H9 (cell line): ENCODE results near the gene DENND1C. TPM values are rescaled to one million over a fixed set of nuclear protein-coding genes. Genes with fewer than 3 reads are reported as not detected.
"Not testable (repeated sequence)": the region's sequence is repeated elsewhere in the genome, so short reads cannot be mapped to it uniquely, and the experiment has no call there.

ENCODE experiments used
- DNase-seq: peaks from one replicate; pipeline ENCODE4 v3.0.0-alpha.2; 2017
- H2AFZ ChIP-seq: one replicate; pipeline ENCODE4 v1.6.1; 2013; ENCODE audit warnings: mild to moderate bottlenecking, low read length, control low read depth, moderate library complexity
- H2AK5ac ChIP-seq: 2 replicates; pipeline ENCODE4 v1.6.1; 2013; ENCODE audit warnings: low read length, control low read depth, mixed read lengths; ENCODE audit not compliant: insufficient read length
- H2BK120ac ChIP-seq: one replicate; pipeline ENCODE4 v1.6.1; 2013; ENCODE audit warnings: low read depth, mild to moderate bottlenecking, low read length, control low read depth, inconsistent platforms; ENCODE audit not compliant: poor library complexity, severe bottlenecking
- H2BK12ac ChIP-seq: 2 replicates; pipeline ENCODE4 v1.6.1; 2013; ENCODE audit warnings: low read length, control low read depth, mixed read lengths, low read depth; ENCODE audit not compliant: insufficient read length
- H2BK15ac ChIP-seq: 2 replicates; pipeline ENCODE4 v1.6.1; 2013; ENCODE audit warnings: low read depth, low read length, control low read depth
- H2BK20ac ChIP-seq: one replicate; pipeline ENCODE4 v1.6.1; 2013; ENCODE audit warnings: low read depth, mild to moderate bottlenecking, low read length, control low read depth, inconsistent platforms; ENCODE audit not compliant: poor library complexity, severe bottlenecking
- H2BK5ac ChIP-seq: 2 replicates; pipeline ENCODE4 v1.6.1; 2013; ENCODE audit warnings: low read length, control low read depth, mixed read lengths; ENCODE audit not compliant: insufficient read length
- H3K14ac ChIP-seq: 2 replicates; pipeline ENCODE4 v1.6.1; 2013; ENCODE audit warnings: low read length, control low read depth; ENCODE audit not compliant: insufficient read depth
- H3K18ac ChIP-seq: 2 replicates; pipeline ENCODE4 v1.6.1; 2013; ENCODE audit warnings: low read depth, mild to moderate bottlenecking, mixed read lengths, low read length, control low read depth; ENCODE audit not compliant: insufficient read length
- H3K23ac ChIP-seq: 2 replicates; pipeline ENCODE4 v1.6.1; 2013; ENCODE audit warnings: low read length, control low read depth, mixed read lengths, low read depth; ENCODE audit not compliant: insufficient read length
- H3K23me2 ChIP-seq: 2 replicates; pipeline ENCODE4 v1.6.1; 2013; ENCODE audit warnings: low read depth, mild to moderate bottlenecking, mixed read lengths, low read length, control low read depth; ENCODE audit not compliant: insufficient read length, poor library complexity, severe bottlenecking
- H3K27ac ChIP-seq: 2 replicates; pipeline ENCODE4 v1.5.1; 2013; ENCODE audit warnings: low read length, control low read depth, mixed read lengths, low read depth; ENCODE audit not compliant: insufficient read length
- H3K27me3 ChIP-seq: 2 replicates; pipeline ENCODE4 v1.6.1; 2013; ENCODE audit warnings: low read length, control low read depth, inconsistent platforms; ENCODE audit not compliant: insufficient read depth
- H3K4ac ChIP-seq: 2 replicates; pipeline ENCODE4 v1.6.1; 2013; ENCODE audit warnings: low read depth, mild to moderate bottlenecking, control low read depth, inconsistent platforms, low read length, moderate library complexity
- H3K4me1 ChIP-seq: 2 replicates; pipeline ENCODE4 v1.6.1; 2013; ENCODE audit warnings: low read length, control low read depth, inconsistent platforms; ENCODE audit not compliant: insufficient read depth
- H3K4me2 ChIP-seq: 2 replicates; pipeline ENCODE4 v1.6.1; 2013; ENCODE audit warnings: low read length, control low read depth, mixed read lengths; ENCODE audit not compliant: insufficient read length, insufficient read depth
- H3K56ac ChIP-seq: 2 replicates; pipeline ENCODE4 v1.6.1; 2013; ENCODE audit warnings: low read depth, mild to moderate bottlenecking, mixed read lengths, low read length, control low read depth; ENCODE audit not compliant: insufficient read length
- H3K79me1 ChIP-seq: 2 replicates; pipeline ENCODE4 v1.6.1; 2013; ENCODE audit warnings: low read depth, mild to moderate bottlenecking, moderate library complexity, low read length, control low read depth, inconsistent platforms; ENCODE audit not compliant: insufficient read depth, poor library complexity, severe bottlenecking
- H3K79me2 ChIP-seq: 2 replicates; pipeline ENCODE4 v1.6.1; 2013; ENCODE audit warnings: low read length, control low read depth, inconsistent platforms; ENCODE audit not compliant: insufficient read depth
- H3K9ac ChIP-seq: 2 replicates; pipeline ENCODE4 v1.6.1; 2013; ENCODE audit warnings: low read length, control low read depth, mixed read lengths; ENCODE audit not compliant: insufficient read length; ENCODE audit errors: extremely low read depth
- H3K9me3 ChIP-seq: one replicate; pipeline ENCODE4 v1.6.1; 2013; ENCODE audit warnings: low read depth, low read length, inconsistent platforms; ENCODE audit not compliant: control insufficient read depth
- H3T11ph ChIP-seq: one replicate; pipeline ENCODE4 v1.6.1; 2013; ENCODE audit warnings: mild to moderate bottlenecking, low read length, control low read depth, inconsistent platforms
- H4K20me1 ChIP-seq: one replicate; pipeline ENCODE4 v1.6.1; 2013; ENCODE audit not compliant: control insufficient read depth, insufficient read length, insufficient read depth
- H4K5ac ChIP-seq: 2 replicates; pipeline ENCODE4 v1.6.1; 2013; ENCODE audit warnings: low read depth, mild to moderate bottlenecking, mixed read lengths, low read length, control low read depth; ENCODE audit not compliant: insufficient read length
- H4K8ac ChIP-seq: replicated peaks from 2 replicates; pipeline ENCODE4 v1.6.1; 2013; ENCODE audit warnings: low read length, control low read depth, mixed read lengths, low read depth; ENCODE audit not compliant: insufficient read length
- H4K91ac ChIP-seq: 2 replicates; pipeline ENCODE4 v1.6.1; 2013; ENCODE audit warnings: low read depth, mild to moderate bottlenecking, moderate library complexity, mixed read lengths, low read length, control low read depth; ENCODE audit not compliant: insufficient read length
- H3K27ac Mint-ChIP-seq, 3 experiments: 2 replicates in 2 of 3; 3 replicates in 1 of 3; pipeline ENCODE4 v1.8.0; 2020 to 2021; ENCODE audit warnings: mixed read lengths in 3 of 3, mild to moderate bottlenecking in 1 of 3, moderate library complexity in 1 of 3
- H3K27me3 Mint-ChIP-seq: 2 replicates; pipeline ENCODE4 v1.8.0; 2021; ENCODE audit warnings: low read depth, mild to moderate bottlenecking, moderate library complexity, mixed read lengths
- H3K36me3 Mint-ChIP-seq, 3 experiments: 2 replicates in 2 of 3; 3 replicates in 1 of 3; pipeline ENCODE4 v1.8.0; 2020 to 2021; ENCODE audit warnings: low read depth in 3 of 3, mixed read lengths in 3 of 3; ENCODE audit not compliant: insufficient read depth in 1 of 3
- H3K4me1 Mint-ChIP-seq, 2 experiments: 2 replicates each; pipeline ENCODE4 v1.8.0; 2020; ENCODE audit warnings: mixed read lengths in 2 of 2
- H3K4me3 Mint-ChIP-seq, 2 experiments: 2 replicates in 1 of 2; 3 replicates in 1 of 2; pipeline ENCODE4 v1.8.0; 2020 to 2021; ENCODE audit warnings: mild to moderate bottlenecking in 2 of 2, mixed read lengths in 2 of 2, moderate library complexity in 1 of 2
- H3K9me3 Mint-ChIP-seq, 2 experiments: 2 replicates in 1 of 2; 3 replicates in 1 of 2; pipeline ENCODE4 v1.8.0; 2020; ENCODE audit warnings: mild to moderate bottlenecking in 2 of 2, mixed read lengths in 2 of 2, moderate library complexity in 1 of 2
- CTCF ChIP-seq: fragments of 200-600 bp; sonication (generic); conservative IDR thresholded peaks from 3 replicates; pipeline ENCODE4 v1.8.0; 2021; ENCODE audit warnings: antibody characterized with exemption, mild to moderate bottlenecking
- WGBS: extraction: QIAGEN DNeasy Blood & Tissue Kit; methylation state at CpG from one replicate; pipeline ENCODE4 v1.1.7; 2013; ENCODE audit warnings: missing lambda C conversion rate, low lambda C conversion rate, mixed read lengths; ENCODE audit not compliant: insufficient read length; ENCODE audit errors: extremely low coverage; 5-methylcytosine and 5-hydroxymethylcytosine counted together
- total RNA-seq: library from RNA; stranded (reverse); gene quantifications from 2 replicates; pipeline ENCODE4 v1.2.1, GENCODE V29; 2021

Gene DENND1C
- total RNA-seq, 1 experiment from 2014 or later, result 2.4 TPM

- no peak overlapping the region for H4K5ac ChIP-seq
- H2BK20ac ChIP-seq, result no peak overlapping the region
- H3K9me3 ChIP-seq, result no peaks in the 10 kb centered on the region
- H2AK5ac ChIP-seq, result no peak overlapping the region
- Mint-ChIP-seq H3K27me3 (peaks cover 4% of the 10 kb centered on the region), H3K9me3 (no peaks in the 10 kb centered on the region), H3K4me3 (no peak overlapping the region), H3K4me1 (peaks cover 0 to 6% of the 10 kb centered on the region in 2 experiments; a peak in 3 of 4 replicates), H3K27ac (no peak overlapping the region), H3K36me3 (no peaks in the 10 kb centered on the region; a peak in 1 of 7 replicates)
- H3K23me2 ChIP-seq, result no peaks in the 10 kb centered on the region
- no peaks in the 10 kb centered on the region for H3K4me1 ChIP-seq
- TF ChIP-seq CTCF, result no peak
- no peak overlapping the region for H3K27ac ChIP-seq
- no peak overlapping the region for H3K56ac ChIP-seq
- no peak overlapping the region for H3K4ac ChIP-seq
- no peak overlapping the region for H4K8ac ChIP-seq
- no peak overlapping the region for H3K4me2 ChIP-seq
- H2BK12ac ChIP-seq, result no peak overlapping the region
- no peak overlapping the region for H3K9ac ChIP-seq
- H3K14ac ChIP-seq, result no peak overlapping the region
- H2BK15ac ChIP-seq, result no peak overlapping the region
- no peaks in the 10 kb centered on the region for H4K20me1 ChIP-seq
- no peak overlapping the region for H2BK5ac ChIP-seq
- H4K91ac ChIP-seq, result no peak overlapping the region
- H3K23ac ChIP-seq, result no peak overlapping the region
- no peaks in the 10 kb centered on the region for H3K79me2 ChIP-seq
- no peak for DNase-seq
- H2BK120ac ChIP-seq, result no peak overlapping the region
- no peak overlapping the region for H3K18ac ChIP-seq
- no CpG with 5 or more reads among the region's 20 CpGs for WGBS
- no peaks in the 10 kb centered on the region for H3K27me3 ChIP-seq
- H2AFZ ChIP-seq, result no peak overlapping the region
- no peak overlapping the region for H3T11ph ChIP-seq
- no peaks in the 10 kb centered on the region for H3K79me1 ChIP-seq
Measured at GRCh38 chr19:6509118-6509971, 27.8 kb upstream of the DENND1C start.

- no CpG with 5 or more reads among the region's 9 CpGs for WGBS
- H3K4me3 Mint-ChIP-seq, result not testable (repeated sequence)
Measured at GRCh38 chr19:6508028-6508771, 26.6 kb upstream of the DENND1C start.

More at GRCh38 chr19:6508028-6508771, 26.6 kb upstream of the DENND1C start:
- not testable (repeated sequence) for H3K79me2 ChIP-seq, H4K5ac ChIP-seq, H3K27me3 Mint-ChIP-seq, H3K14ac ChIP-seq, H2BK12ac ChIP-seq, H3K4me1 Mint-ChIP-seq, H3K23me2 ChIP-seq, H3K9ac ChIP-seq, H3K23ac ChIP-seq, H3K4me2 ChIP-seq, H3K9me3 ChIP-seq, H3T11ph ChIP-seq, H3K27ac ChIP-seq, H2BK120ac ChIP-seq, H4K20me1 ChIP-seq, H3K56ac ChIP-seq, H2BK20ac ChIP-seq, H3K4me1 ChIP-seq, H4K91ac ChIP-seq, H2BK5ac ChIP-seq, H2AK5ac ChIP-seq, H3K27ac Mint-ChIP-seq, H3K4ac ChIP-seq, H3K9me3 Mint-ChIP-seq, H3K36me3 Mint-ChIP-seq, H3K27me3 ChIP-seq, H3K79me1 ChIP-seq, H2BK15ac ChIP-seq, H2AFZ ChIP-seq, DNase-seq, H3K18ac ChIP-seq, H4K8ac ChIP-seq
